ENCODE measurements around the gene PRIMA1. TPM values are rescaled to one million over a fixed set of nuclear protein-coding genes. Genes with fewer than 3 reads are reported as not detected.

Gene PRIMA1
- total RNA-seq (2022; extraction: Qiagen RNA extraction): 0.28 to 0.47 TPM (median 0.32 TPM) in 5 replicates

GRCh38 chr14:93788293-93788542 is at the start of gene PRIMA1:
Gene PRIMA1 (minus strand): TSS chr14:93788485. CDS start chr14:93787718, 767 bp downstream.

Other genes starting within 250 kb of the PRIMA1 start
- gene FAM181A, start 138.9 kb upstream of the PRIMA1 start, total RNA-seq (2022; extraction: Qiagen RNA extraction): not detected in 5 replicates
- 0.67 to 1.4 TPM (median 0.80 TPM) in 5 replicates for gene ASB2, start 188.1 kb upstream of the PRIMA1 start, total RNA-seq (2022; extraction: Qiagen RNA extraction)
- gene CCDC197, start 208.8 kb upstream of the PRIMA1 start, total RNA-seq (2022; extraction: Qiagen RNA extraction): not detected in 5 replicates
- 2.5 to 3.6 TPM (median 3.0 TPM) in 5 replicates for gene OTUB2, start 237.9 kb upstream of the PRIMA1 start, total RNA-seq (2022; extraction: Qiagen RNA extraction)

Measured in A549 treated with Mapracorat at 1 μM for 4 hours (cell line).